ENCODE data around the gene CNTNAP4.

Gene CNTNAP4

DNA sequence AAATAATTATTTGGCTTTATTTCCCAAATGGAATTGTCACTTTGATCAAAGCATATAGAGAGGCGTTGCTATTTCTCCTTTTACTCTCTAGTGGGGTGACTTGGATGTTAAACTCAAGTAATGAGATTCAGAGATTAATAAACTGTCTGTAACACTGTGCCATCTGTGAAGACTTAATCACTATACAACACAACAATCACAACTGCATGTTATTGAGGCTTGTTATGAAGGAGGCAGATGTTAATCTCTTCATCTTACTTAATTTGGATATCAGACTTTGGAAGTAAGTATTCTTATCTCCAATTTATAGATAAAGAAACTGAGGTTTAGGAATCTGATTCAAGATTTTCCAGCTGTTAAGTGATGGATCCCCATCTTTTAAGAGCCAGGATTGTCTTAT lies 132.5 kb downstream of the CNTNAP4 start:
- DNase-seq: no peak

GRCh38 chr16:76421571-76421970 lies 144.4 kb downstream of the CNTNAP4 start:
- no peak for DNase-seq

GRCh38 chr16:76428858-76429257 lies 151.7 kb downstream of the CNTNAP4 start:
- DNase-seq: no peak

DNA sequence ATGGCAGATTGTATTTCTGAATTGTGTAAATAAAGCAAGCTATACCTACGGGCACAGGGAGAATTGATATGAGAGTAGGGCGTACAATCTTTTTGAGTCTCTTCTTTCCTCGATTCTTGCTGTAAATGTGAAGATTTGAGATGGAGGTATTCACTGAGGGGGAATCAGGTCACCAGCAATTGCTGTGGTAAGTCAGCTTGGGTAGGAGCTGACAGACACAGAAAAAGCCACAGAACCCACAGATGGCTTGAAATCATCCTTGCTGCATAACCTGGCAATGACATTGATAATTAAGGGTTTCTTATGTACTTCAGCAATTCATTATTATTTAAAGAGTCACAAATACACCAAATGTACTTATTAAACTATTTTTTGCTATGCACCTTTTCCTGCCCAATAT lies 164.2 kb downstream of the CNTNAP4 start:
- DNase-seq: no peak

DNA sequence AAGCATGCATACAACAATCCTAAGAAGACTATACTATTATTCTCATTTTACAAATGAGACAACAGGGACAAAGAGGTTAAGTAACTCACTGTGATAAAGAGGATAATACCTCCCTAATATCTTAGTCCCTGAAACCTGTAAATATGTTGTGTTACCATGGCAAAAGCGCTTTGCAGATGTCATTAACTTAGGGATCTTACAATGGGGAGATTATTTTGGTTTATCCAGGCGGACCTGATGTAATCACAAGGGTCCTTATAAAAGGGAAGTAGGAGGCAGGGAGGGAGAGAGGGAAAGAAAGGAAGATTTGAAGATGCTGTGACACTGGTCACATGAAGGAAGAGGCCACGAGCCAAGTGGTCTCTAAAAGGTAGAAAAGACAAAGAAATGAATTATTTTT lies 164.7 kb downstream of the CNTNAP4 start:
- no peak for DNase-seq

DNA sequence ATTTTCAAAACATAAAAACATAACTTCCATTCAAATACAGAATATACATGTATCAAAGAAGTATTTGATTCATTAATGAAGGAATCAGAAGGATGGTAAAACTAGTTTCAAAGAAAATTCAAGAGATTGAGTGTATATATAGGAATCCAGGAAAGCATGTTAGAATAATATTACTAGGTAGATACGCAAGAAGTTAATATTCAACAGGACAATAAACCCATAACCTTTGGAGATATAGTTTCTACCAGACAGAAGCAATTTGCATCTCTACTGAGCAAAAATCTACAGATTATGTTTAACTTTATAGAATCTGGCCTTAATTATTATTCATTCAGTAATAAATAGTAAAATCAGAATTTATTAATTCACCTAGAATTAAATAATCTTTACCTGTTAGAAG lies 166.8 kb downstream of the CNTNAP4 start:
- DNase-seq: no peak

- DNase-seq: no peak
These were observed 167.6 kb downstream of the CNTNAP4 start for GRCh38 chr16:76444832-76445231.

GRCh38 chr16:76445815-76446214 lies 168.6 kb downstream of the CNTNAP4 start:
- no peak for DNase-seq

DNA sequence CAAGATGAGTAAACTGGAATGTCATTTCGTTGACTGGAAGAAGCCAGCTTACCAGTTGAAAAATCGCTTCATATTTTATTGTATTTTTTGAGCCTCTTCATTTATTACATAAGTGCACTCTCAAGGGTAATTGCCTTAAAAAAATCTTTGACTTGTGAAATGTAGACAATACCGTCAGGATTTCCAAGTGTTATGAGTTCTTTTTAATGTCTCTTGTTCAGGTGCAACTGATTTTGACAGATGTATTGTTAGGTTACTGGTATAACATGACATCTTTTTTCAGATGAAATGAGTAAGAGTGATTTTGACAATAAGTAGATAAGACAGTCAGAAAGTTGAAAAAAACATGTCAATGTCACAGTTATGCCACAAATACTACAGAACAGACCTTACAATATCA lies 169.1 kb downstream of the CNTNAP4 start:
- no peak for DNase-seq

- DNase-seq: no peak
These were observed 173.7 kb downstream of the CNTNAP4 start for GRCh38 chr16:76450890-76451289.

- no peak for DNase-seq
These were observed 178.1 kb downstream of the CNTNAP4 start for GRCh38 chr16:76455257-76455656.

DNA sequence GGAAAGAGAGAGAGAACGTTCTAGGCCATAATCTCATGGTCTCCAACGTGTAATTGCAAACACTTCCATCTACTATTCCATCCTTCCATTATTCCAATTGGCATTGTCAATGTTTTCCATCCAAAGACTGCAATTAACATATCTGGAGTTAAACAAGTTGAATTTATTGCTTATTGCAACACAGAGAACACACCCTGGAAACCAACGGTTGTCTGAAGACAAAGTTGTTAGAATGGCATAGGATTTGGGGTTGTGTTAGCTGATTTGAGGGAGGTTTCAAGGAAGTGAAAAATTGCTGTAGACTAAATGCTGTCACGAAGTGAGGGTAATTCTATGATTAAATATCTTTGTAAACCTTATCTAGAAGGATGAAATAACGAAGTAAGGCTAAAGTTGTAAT lies 178.8 kb downstream of the CNTNAP4 start:
- no peak for DNase-seq

DNA sequence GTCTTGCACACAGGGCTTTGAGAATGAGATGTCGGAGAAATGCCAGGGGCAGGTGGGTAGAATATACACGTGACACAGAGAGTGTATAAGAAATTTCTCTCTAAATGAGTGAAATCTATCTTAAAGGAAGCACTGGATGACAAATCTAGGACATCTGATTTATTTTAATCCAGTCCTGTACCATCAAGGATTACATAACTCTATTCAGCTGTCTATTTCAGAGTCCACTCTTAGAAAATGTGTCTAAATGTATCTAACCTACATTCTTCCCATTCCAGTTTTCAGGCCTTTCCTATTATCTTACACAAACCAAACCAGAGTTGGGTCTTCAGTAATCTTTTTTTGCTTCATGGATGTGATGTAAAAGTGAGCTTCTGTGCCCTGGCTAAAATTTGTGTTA lies 181.9 kb downstream of the CNTNAP4 start:
- no peak for DNase-seq

GRCh38 chr16:76461836-76462235 lies 184.6 kb downstream of the CNTNAP4 start:
- DNase-seq: no peak

DNA sequence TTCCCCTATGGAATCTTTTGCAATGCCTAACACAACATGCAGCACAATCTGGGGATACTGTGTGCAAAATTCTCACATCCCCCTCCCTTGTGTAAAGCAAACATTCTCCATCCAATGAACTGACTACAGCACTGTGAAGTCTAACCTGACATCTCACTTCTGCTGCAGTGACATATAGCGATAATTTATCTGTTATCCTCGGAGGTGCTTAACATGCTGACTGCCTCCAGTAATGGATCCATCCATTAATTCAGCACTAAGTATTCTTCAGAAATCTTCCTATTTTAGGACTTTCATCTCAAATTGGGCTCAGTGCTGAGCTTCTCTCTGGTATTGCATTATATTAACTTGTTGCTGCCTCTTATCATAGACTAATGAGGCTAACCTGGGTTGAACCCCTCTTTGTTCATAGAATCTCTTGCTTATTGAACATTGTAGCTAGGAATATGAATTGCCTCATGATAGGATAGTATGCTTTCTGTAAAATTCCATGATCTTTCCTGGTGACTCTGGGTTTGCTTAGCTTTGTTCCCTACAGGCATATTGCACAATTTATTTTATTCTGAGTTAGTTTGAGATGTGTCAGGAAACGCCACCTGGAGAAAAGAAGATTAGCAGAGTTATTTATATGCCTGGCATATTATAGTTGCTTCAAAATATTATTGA lies 187.9 kb downstream of the CNTNAP4 start:
- DNase-seq: no peak

- no peak for DNase-seq
These were observed 189.7 kb downstream of the CNTNAP4 start for GRCh38 chr16:76466871-76467270.

GRCh38 chr16:76474048-76474447 lies 196.8 kb downstream of the CNTNAP4 start:
- DNase-seq: no peak

- DNase-seq: no peak
These were observed 200.9 kb downstream of the CNTNAP4 start for GRCh38 chr16:76478105-76478504.

DNA sequence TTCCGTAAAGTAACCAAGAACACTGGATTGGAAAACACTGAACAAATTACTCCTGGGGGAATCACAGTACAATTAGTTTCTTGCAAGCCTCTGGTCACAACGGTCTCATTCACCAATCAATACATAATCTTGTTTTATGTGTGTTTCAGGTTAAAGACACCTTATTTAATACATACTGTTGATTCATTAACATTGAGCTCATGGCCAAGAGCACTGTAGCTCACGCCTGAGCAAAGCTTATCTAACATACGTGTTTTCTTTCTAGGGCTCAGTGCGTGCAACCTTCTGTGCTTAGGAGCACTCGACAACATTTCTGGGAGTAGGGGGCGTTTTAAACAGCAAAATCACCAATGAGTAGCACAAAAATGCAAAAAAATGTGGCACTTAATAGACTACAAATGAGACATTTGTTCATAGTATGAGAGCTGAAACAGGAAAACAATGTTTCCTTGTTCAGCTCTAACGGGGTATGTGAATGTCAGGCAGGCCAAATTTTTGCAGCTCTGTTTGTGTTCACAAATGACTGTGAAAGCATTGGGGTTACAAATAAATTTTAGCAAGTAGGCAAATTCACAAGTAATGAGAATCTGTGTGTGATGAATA lies 206.2 kb downstream of the CNTNAP4 start:
- DNase-seq: no peak

DNA sequence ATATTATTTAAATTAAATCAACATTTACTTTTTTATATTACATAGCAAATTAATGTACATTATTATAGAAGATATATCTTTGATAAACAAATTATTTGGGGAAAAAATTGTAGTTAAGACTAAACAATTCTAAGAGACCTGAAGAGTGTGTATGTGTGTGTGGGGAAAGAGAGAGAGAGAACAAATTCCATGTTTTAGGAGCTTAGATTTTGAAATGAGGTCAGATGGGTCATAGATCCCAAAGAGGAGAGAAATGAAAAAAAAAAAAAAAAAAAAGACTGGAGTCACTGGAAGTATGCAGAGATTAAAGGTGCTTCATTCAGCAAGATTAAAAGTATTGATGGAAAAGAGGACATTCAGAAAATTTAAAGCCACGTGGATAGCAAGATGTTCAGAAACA lies 206.8 kb downstream of the CNTNAP4 start:
- no peak for DNase-seq

DNA sequence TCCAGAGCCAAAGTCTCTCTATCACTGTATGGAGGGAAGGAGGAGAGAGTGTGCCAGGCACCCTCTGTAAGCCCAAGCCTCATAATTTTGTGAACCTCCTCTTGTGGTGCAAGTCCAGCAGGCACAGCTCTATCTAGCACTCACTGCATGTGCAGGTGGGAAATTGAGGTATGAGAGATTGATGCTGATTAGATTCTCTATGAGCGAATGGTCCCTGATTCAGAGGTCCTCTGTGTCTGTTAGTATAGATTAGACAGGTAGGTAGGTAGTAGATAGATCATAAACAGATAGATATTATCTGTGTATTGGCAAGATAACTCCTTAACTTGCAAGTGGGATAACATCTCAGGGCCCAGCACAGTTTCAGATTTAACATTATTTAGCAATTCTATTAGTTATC lies 209.5 kb downstream of the CNTNAP4 start:
- DNase-seq: no peak

- no peak for DNase-seq
These were observed 210.3 kb downstream of the CNTNAP4 start for GRCh38 chr16:76487411-76488064.

DNA sequence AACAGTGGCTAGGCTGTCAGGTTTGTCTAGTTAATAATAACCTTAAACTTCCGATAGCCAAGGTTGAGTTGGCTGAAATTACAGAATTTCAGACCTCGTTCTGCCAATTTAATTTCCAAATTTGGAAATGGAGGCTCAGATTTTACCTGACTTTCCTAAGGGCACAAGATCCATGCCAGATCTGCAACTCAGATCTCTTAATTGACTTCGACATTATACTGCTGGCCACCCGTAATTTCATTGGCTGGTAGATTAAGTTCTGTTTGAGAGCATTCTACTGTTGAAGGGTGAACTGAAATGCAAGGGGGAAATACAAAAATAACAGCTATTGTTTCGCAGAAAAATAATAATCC lies 210.8 kb downstream of the CNTNAP4 start:
- no peak for DNase-seq

GRCh38 chr16:76490036-76490639 lies 212.9 kb downstream of the CNTNAP4 start:
- no peak for DNase-seq
